Ovary (tissue), 9 donors: Measurements from ENCODE around the gene FBXL4. TPM values are rescaled to one million over a fixed set of nuclear protein-coding genes. Genes with fewer than 3 reads are reported as not detected.
"Not testable (repeated sequence)": the region's sequence is repeated elsewhere in the genome, so short reads cannot be mapped to it uniquely, and the experiment has no call there.

Experiments
- DNase-seq, 5 donors: peaks; one replicate each; pipeline ENCODE4 v3.0.0-alpha.2; 2019 to 2020
- H3K27ac ChIP-seq, 2 donors: fragments of 200-600 bp; one replicate each; pipeline versions ENCODE4 v1.5.1 to v1.8.0; 2019 to 2022
- H3K27me3 ChIP-seq: fragments of 200-600 bp; one replicate; pipeline ENCODE4 v1.8.0; 2022
- H3K36me3 ChIP-seq: fragments of 200-600 bp; sonication (generic); one replicate; pipeline ENCODE4 v1.5.1; 2019
- H3K4me1 ChIP-seq: one replicate; pipeline ENCODE4 v1.8.1; 2013; ENCODE audit warnings: mild to moderate bottlenecking, moderate library complexity; ENCODE audit not compliant: insufficient read depth
- H3K4me3 ChIP-seq: fragments of 200-600 bp; sonication (generic); one replicate; pipeline ENCODE4 v1.5.1; 2017
- H3K9me3 ChIP-seq, 2 donors: fragments of 200-600 bp in 1 of 2; sonication (generic) in 1 of 2; one replicate each; pipeline versions ENCODE4 v1.5.1 to v1.8.1; 2013 to 2019; ENCODE audit warnings: mild to moderate bottlenecking in 1 of 2, moderate library complexity in 1 of 2
- EP300 ChIP-seq: sonication (generic); formaldehyde crosslinking; IDR thresholded peaks from one replicate; pipeline ENCODE4 v1.6.1; 2017; ENCODE audit warnings: antibody characterized with exemption
- POLR2A ChIP-seq: fragments of 450-650 bp; IDR thresholded peaks from one replicate; pipeline ENCODE4 v1.6.1; 2017; ENCODE audit warnings: antibody characterized with exemption, mild to moderate bottlenecking, moderate library complexity
- WGBS, 3 donors: extraction: QIAGEN DNeasy Blood & Tissue Kit in 1 of 3; methylation state at CpG; one replicate each; pipeline versions ENCODE4 v1.1.5 to v1.1.7; 2013 to 2017; 5-methylcytosine and 5-hydroxymethylcytosine counted together
- intact Hi-C, 4 donors: fragments of 100-400 bp; cut with DNase I; formaldehyde crosslinking; loops; one replicate each; pipeline versions ENCODE4 v1.11.0 to v1.15.1; 2022 to 2023
- polyA plus RNA-seq, 2 donors: library from polyadenylated mRNA; stranded (reverse); fragments of 200-250 nt in 1 of 2; fragments of 350-450 nt in 1 of 2; fragmentation: Illumina TruSeq in 1 of 2; extraction: RNeasy Lipid Tissue Mini Kit (QIAGEN cat#74804) in 1 of 2; gene quantifications; one replicate each; pipeline ENCODE4 v1.2.3, GENCODE V29; 2013 to 2014
- total RNA-seq, 7 donors: library from RNA; depleted of rRNA in 2 of 7; stranded (reverse); fragments of >200 nt in 2 of 7; fragmentation: NEBNext Ultra II Directional in 3 of 7; extraction: Animal tissue kit (Norgen Biotek cat#: 25700) in 3 of 7; gene quantifications; one replicate each; pipeline versions ENCODE4 v1.1.0 to v1.2.4, GENCODE V29; 2016 to 2023
- TF ChIP-seq, protein P1 (sequence below), 3 donors: fragments of 450-650 bp in 2 of 3; fragments of 200-600 bp in 1 of 3; IDR thresholded peaks; one replicate each; pipeline versions ENCODE4 v1.5.1 to v1.8.0; 2016 to 2022; ENCODE audit warnings: antibody characterized with exemption in 3 of 3, mild to moderate bottlenecking in 1 of 3
- donor health status: DM: no; HTN: no; CAD: no; lungs with moderate emphysema.
- donor health status: DM: no; HTN: no; CAD: no.
- donor health status: Bipolar disorder and iron deficiency.
- donor health status: DM: yes; HTN: yes; CAD: no.
- donor health status: DM: no; HTN: no; CAD: no.
- donor health status: DM: yes; HTN: yes; CAD: no.

FBXL4 gene
- total and polyA plus RNA-seq, 9 donors: 7.3 to 29.0 (median 20.2) TPM

- intact Hi-C loops: no loop called here
- Histone ChIP-seq H3K4me3 (no peak overlapping the region), H3K36me3 (no peaks in the 10 kb centered on the region), H3K4me1 (no peaks in the 10 kb centered on the region), H3K27ac (no peak overlapping the region), H3K27me3 (no peaks in the 10 kb centered on the region), H3K9me3 (no peaks in the 10 kb centered on the region)
- TF ChIP-seq POLR2A (no peak), EP300 (no peak)
- TF ChIP-seq, protein P1, sequence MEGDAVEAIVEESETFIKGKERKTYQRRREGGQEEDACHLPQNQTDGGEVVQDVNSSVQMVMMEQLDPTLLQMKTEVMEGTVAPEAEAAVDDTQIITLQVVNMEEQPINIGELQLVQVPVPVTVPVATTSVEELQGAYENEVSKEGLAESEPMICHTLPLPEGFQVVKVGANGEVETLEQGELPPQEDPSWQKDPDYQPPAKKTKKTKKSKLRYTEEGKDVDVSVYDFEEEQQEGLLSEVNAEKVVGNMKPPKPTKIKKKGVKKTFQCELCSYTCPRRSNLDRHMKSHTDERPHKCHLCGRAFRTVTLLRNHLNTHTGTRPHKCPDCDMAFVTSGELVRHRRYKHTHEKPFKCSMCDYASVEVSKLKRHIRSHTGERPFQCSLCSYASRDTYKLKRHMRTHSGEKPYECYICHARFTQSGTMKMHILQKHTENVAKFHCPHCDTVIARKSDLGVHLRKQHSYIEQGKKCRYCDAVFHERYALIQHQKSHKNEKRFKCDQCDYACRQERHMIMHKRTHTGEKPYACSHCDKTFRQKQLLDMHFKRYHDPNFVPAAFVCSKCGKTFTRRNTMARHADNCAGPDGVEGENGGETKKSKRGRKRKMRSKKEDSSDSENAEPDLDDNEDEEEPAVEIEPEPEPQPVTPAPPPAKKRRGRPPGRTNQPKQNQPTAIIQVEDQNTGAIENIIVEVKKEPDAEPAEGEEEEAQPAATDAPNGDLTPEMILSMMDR (IDR thresholded peaks at IDR 0.05): no peak
- no peak for DNase-seq
Measured at GRCh38 chr6:98920904-98921431, 26.8 kb downstream of the FBXL4 start.

DNA sequence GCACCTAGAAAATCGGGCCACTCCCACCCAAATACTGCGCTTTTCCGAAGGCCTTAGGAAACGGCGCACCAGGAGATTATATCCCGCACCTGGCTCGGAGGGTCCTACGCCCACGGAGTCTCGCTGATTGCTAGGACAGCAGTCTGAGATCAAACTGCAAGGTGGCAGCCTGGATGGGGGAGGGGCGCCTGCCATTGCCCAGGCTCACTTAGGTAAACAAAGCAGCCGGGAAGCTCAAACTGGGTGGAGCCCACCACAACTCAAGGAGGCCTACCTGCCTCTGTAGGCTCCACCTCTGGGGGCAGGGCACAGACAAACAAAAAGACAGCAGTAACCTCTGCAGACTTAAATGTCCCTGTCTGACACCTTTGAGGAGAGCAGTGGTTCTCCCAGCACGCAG, 36.8 kb downstream of the FBXL4 start:
- H3K9me3 ChIP-seq, DNase-seq, H3K27me3 ChIP-seq, H3K36me3 ChIP-seq, H3K4me3 ChIP-seq, H3K27ac ChIP-seq, H3K4me1 ChIP-seq, intact Hi-C loops: not testable (repeated sequence)
- WGBS, 3 donors: 89 to 97% (median 92%) methylated on average over 12 to 13 of the region's 13 CpGs

- no peaks in the 10 kb centered on the region for H3K4me1 ChIP-seq
- no peaks in the 10 kb centered on the region for H3K9me3 ChIP-seq
- H3K36me3 ChIP-seq: no peaks in the 10 kb centered on the region
- no peak overlapping the region for H3K27ac ChIP-seq
- intact Hi-C loops: no loop called here
- 53 to 67% (median 62%) methylated on average over 1 of the region's 1 CpG for WGBS, 3 donors
- TF ChIP-seq POLR2A: no peak
- TF ChIP-seq EP300: no peak
- TF ChIP-seq, protein P1 (IDR thresholded peaks at IDR 0.05): no peak
- H3K4me3 ChIP-seq: no peak overlapping the region
- H3K27me3 ChIP-seq: no peaks in the 10 kb centered on the region
- DNase-seq: no peak
Measured at GRCh38 chr6:98909236-98909635, 38.5 kb downstream of the FBXL4 start.

- intact Hi-C loops, H3K27me3 ChIP-seq, H3K27ac ChIP-seq, H3K4me1 ChIP-seq, H3K4me3 ChIP-seq, H3K36me3 ChIP-seq, H3K9me3 ChIP-seq, DNase-seq: not testable (repeated sequence)
- WGBS, 3 donors: 95 to 100% (median 96%) methylated on average over 1 of the region's 1 CpG
Measured at GRCh38 chr6:98906342-98906741, 41.4 kb downstream of the FBXL4 start.

DNA sequence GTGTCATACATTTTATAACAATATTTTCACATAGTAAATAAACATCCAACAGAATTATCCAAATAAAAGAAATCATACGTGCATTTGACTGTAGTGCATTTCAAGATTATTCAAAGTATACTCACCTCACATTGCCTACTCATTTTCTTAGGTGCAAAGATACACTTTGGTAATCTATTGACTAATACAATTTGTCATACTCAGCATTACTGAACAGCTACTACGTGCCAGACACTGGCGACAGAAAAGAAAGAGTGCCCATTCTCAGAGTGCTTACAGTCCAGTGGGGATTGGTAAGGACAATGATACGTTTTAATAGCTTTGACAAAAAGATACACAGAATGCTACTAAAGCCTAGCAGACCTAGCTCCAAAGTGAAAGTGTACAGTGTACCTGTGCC, 42.0 kb downstream of the FBXL4 start:
- DNase-seq: no peak
- intact Hi-C loops: no loop called here
- Histone ChIP-seq H3K4me1 (no peaks in the 10 kb centered on the region), H3K27ac (no peak overlapping the region), H3K36me3 (no peaks in the 10 kb centered on the region), H3K27me3 (no peaks in the 10 kb centered on the region), H3K4me3 (no peak overlapping the region), H3K9me3 (no peaks in the 10 kb centered on the region)
- WGBS, 3 donors: 95 to 97% (median 96%) methylated on average over 4 of the region's 4 CpGs
- TF ChIP-seq POLR2A: no peak
- no peak for TF ChIP-seq EP300
- TF ChIP-seq, protein P1 (IDR thresholded peaks at IDR 0.05): no peak

- TF ChIP-seq EP300: no peak
- TF ChIP-seq, protein P1 (IDR thresholded peaks at IDR 0.05): no peak
- no peak for TF ChIP-seq POLR2A
- Histone ChIP-seq H3K4me3 (no peak overlapping the region), H3K27ac (no peak overlapping the region), H3K9me3 (no peaks in the 10 kb centered on the region), H3K4me1 (no peaks in the 10 kb centered on the region), H3K27me3 (no peaks in the 10 kb centered on the region), H3K36me3 (no peaks in the 10 kb centered on the region)
- no peak for DNase-seq
- intact Hi-C loops: no loop called here
Measured at GRCh38 chr6:98904096-98904495, 43.6 kb downstream of the FBXL4 start.
